HG02884 (cell line): ENCODE data around the gene ZNF771.
"Not testable (repeated sequence)": the region's sequence is repeated elsewhere in the genome, so short reads cannot be mapped to it uniquely, and the experiment has no call there.

Experiments used
- ATAC-seq: cut with Tn5 transposase; IDR thresholded peaks from one replicate; pipeline ENCODE4 v1.9.1; 2021; ENCODE audit warnings: mild to moderate bottlenecking, moderate library complexity; ENCODE audit not compliant: unreplicated experiment

The ZNF771 gene

DNA sequence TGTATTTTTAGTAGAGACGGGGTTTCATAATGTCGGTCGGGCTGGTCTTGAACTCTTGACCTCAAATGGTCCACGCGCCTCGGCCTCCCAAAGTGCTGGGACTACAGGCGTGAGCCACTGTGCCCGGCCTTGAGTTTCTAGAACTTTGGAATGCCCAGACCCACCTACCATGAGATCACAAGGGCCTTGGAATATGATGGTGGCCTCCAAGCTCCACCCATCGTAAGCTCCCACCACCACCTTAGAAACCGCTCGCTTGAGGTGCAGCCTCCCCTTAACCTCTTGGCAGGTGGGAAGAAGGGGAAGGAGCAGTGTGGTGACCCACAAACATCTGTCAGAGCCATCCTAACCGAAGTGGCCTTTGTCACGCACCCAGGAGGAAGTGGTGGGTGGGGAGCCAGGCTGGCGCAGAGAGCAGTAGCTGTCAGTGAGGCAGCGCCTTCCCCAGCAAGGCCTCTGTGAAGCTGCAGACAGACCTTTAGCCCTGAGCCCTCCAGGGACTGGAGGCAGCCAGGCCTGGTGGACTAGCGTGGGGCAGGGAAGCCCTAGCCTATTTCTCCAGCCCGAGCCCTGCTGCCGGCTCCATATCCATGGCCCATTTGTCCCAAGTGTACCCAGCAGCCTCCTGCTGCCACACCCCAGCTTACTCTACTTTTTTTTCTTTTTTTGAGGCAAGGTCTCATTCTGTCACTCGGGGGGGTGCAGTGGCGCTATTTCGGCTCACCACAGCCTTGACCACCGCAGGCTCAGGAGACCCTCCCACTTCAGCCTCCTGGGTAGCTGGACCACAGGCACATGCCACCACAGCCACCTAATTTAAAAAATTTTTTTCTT is 51.4 kb downstream of the ZNF771 start:
- ATAC-seq = peak; percentile 83

DNA sequence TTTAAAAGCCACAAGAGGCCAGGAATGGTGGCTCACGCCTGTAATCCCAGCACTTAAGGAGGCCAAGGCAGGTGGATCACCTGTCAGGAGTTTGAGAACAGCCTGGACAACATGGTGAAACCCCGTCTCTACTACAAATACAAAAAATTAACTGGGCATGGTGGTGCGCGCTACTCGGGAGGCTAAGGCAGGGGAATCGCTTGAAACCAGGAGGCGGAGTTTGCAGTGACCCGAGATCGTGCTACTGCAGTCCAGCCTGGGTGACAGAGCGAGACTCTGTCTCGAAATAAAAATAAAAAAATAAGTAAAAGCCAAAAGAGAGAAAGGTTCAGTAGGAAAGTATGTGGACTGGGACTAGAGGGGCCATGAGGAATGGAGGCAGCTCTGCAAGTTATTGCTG is 52.0 kb downstream of the ZNF771 start:
- no peak for ATAC-seq

DNA sequence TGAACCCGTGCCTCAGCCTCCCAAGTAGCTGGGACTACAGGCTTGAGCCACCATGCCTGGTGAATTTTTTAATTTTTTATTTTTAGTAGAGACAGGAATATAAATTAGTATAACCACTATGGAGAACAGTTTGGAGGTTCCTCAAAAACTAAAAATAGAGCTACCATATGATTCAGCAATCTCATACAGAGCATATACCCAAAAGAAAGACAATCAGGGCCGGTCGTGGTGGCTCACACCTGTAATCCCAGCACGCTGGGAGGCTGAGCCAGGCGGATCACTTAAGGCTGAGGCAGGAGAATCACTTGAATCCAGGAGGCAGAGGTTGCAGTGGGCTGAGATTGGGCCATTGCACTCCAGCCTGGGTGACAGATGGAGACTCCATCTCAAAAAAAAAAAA is 54.0 kb downstream of the ZNF771 start:
- ATAC-seq = not testable (repeated sequence)

DNA sequence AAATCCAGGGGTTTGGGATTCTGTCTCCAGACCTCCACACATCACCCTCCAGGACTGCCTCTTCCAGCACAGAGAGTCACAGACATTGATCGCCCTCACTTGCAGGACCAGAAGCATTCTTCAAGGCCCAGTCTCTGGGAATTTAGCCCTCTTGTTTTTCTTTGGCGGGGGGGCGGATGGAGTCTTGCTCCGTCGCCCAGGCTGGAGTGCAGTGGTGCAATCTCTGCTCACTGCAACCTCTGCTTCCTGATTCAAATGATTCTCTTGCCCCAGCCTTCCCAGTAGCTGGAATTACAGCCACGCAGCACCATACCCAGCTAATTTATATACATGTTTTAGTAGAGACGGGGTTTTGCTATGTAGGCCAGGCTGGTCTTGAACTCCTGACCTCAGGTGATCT is 56.7 kb downstream of the ZNF771 start:
- ATAC-seq = no peak
